AG10803 (cell line): Measurements from ENCODE around the gene RING1.

Source experiments
- DNase-seq: peaks from one replicate; pipeline ENCODE4 v3.0.0; 2010; ENCODE audit warnings: low read depth
- H3K4me3 ChIP-seq: 2 replicates; pipeline ENCODE4 v1.5.1; 2011; ENCODE audit warnings: mild to moderate bottlenecking, low read length, control low read depth
- CTCF ChIP-seq: conservative IDR thresholded peaks from 2 replicates; pipeline ENCODE4 v1.5.1; 2011; ENCODE audit warnings: mild to moderate bottlenecking, low read length, control low read depth, inconsistent platforms

Gene RING1

GRCh38 chr6:33168639-33169038 lies 39.7 kb upstream of the RING1 start:
- no peak overlapping the region for H3K4me3 ChIP-seq
- no peak for TF ChIP-seq CTCF
- DNase-seq = no peak

- TF ChIP-seq CTCF = no peak
- DNase-seq = no peak
- H3K4me3 ChIP-seq = no peak overlapping the region
These were observed 38.8 kb upstream of the RING1 start for GRCh38 chr6:33169291-33170175.

- no peak overlapping the region for H3K4me3 ChIP-seq
- no peak for TF ChIP-seq CTCF
- DNase-seq = no peak
These were observed 37.9 kb upstream of the RING1 start for GRCh38 chr6:33170176-33171015.

GRCh38 chr6:33171016-33171879 lies 37.1 kb upstream of the RING1 start:
- no peak for DNase-seq
- H3K4me3 ChIP-seq = no peak overlapping the region
- TF ChIP-seq CTCF = no peak

GRCh38 chr6:33171880-33172687 lies 36.2 kb upstream of the RING1 start:
- DNase-seq = no peak
- no peak for TF ChIP-seq CTCF
- H3K4me3 ChIP-seq = no peak overlapping the region
